Gastrocnemius medialis (tissue), 4 donors: ENCODE data around the gene NPM1. TPM values are rescaled to one million over a fixed set of nuclear protein-coding genes. Genes with fewer than 3 reads are reported as not detected.
"Not testable (repeated sequence)": the region's sequence is repeated elsewhere in the genome, so short reads cannot be mapped to it uniquely, and the experiment has no call there.

Source experiments
- ATAC-seq, 2 donors: fragments of 150-250 bp; one replicate each; pipeline ENCODE4 v1.9.1; 2016
- DNase-seq, 2 donors: peaks; one replicate each; pipeline ENCODE4 v3.0.0-alpha.2; 2019
- H3K27ac ChIP-seq, 4 donors: fragments of 200-600 bp; sonication (generic); 1 replicate in 1 of 4; 2 replicates in 3 of 4; pipeline ENCODE4 v1.5.1; 2016 to 2018; ENCODE audit warnings: mild to moderate bottlenecking in 2 of 4, moderate library complexity in 1 of 4
- H3K27me3 ChIP-seq, 3 donors: fragments of 200-600 bp; sonication (generic) in 2 of 3; 1 replicate in 1 of 3; 2 replicates in 2 of 3; pipeline versions ENCODE4 v1.5.1 to v1.6.0; 2016 to 2019; ENCODE audit warnings: mild to moderate bottlenecking in 1 of 3, moderate library complexity in 1 of 3
- H3K36me3 ChIP-seq, 2 donors: fragments of 200-600 bp; sonication (generic) in 1 of 2; one replicate each; pipeline ENCODE4 v1.5.1; 2017 to 2018
- H3K4me1 ChIP-seq, 2 donors: fragments of 200-600 bp; sonication (generic) in 1 of 2; one replicate each; pipeline ENCODE4 v1.5.1; 2016 to 2017; ENCODE audit warnings: mild to moderate bottlenecking in 2 of 2
- H3K4me3 ChIP-seq, 4 donors: fragments of 200-600 bp; sonication (generic) in 3 of 4; 1 replicate in 1 of 4; 2 replicates in 3 of 4; pipeline ENCODE4 v1.5.1; 2016 to 2019; ENCODE audit warnings: mild to moderate bottlenecking in 2 of 4
- H3K9me3 ChIP-seq, 3 donors: fragments of 200-600 bp; sonication (generic) in 2 of 3; 1 replicate in 1 of 3; 2 replicates in 2 of 3; pipeline ENCODE4 v1.5.1; 2016 to 2019
- CTCF ChIP-seq, 5 experiments: fragments of 450-650 bp in 3 of 5; fragments of 200-600 bp in 2 of 5; sonication (generic) in 2 of 5; IDR thresholded peaks in 4 of 5; conservative IDR thresholded peaks in 1 of 5; 1 replicate in 4 of 5; 2 replicates in 1 of 5; pipeline ENCODE4 v1.5.1; 2016 to 2019; ENCODE audit warnings: antibody characterized with exemption in 5 of 5, mild to moderate bottlenecking in 3 of 5, moderate library complexity in 3 of 5
- POLR2A ChIP-seq, 2 donors: fragments of 450-650 bp; IDR thresholded peaks; one replicate each; pipeline ENCODE4 v1.6.1; 2017; ENCODE audit warnings: antibody characterized with exemption in 2 of 2, mild to moderate bottlenecking in 2 of 2, moderate library complexity in 2 of 2
- in situ Hi-C, 4 donors: fragments of 200-750 bp; cut with MboI; loops; one replicate each; pipeline versions ENCODE4 v1.15.0 to v1.8.0; 2017; ENCODE audit warnings: low sequenced_read_pairs in 4 of 4
- intact Hi-C: fragments of 100-400 bp; cut with DNase I; formaldehyde crosslinking; loops from one replicate; pipeline ENCODE4 v1.15.1; 2023; ENCODE audit warnings: low total_unique reads
- total RNA-seq, 4 donors: library from RNA; depleted of rRNA; stranded (reverse); fragments of >200 nt; gene quantifications; one replicate each; pipeline versions ENCODE4 v1.1.0 to v1.2.3, GENCODE V29; 2016

NPM1 gene
- total RNA-seq, 4 donors from 2014 or later, result 277 to 651 (median 413) TPM

GRCh38 chr5:171397190-171397589 is 9.5 kb downstream of the NPM1 start:
- in situ Hi-C loops (no loop called here), intact Hi-C loops (no loop called here)
- no peaks in the 10 kb centered on the region for H3K27me3 ChIP-seq
- no peak overlapping the region for H3K4me3 ChIP-seq
- no peak for DNase-seq
- ATAC-seq, result no peak
- H3K36me3 ChIP-seq, result peaks cover 3 to 68% of the 10 kb centered on the region in 2 donors
- no peaks in the 10 kb centered on the region for H3K9me3 ChIP-seq
- TF ChIP-seq CTCF (IDR thresholded peaks at IDR 0.05 in 4 of 5, conservative IDR thresholded peaks at IDR 0.05 in 1 of 5) (no peak), POLR2A (IDR thresholded peaks at IDR 0.05) (no peak)
- no peak overlapping the region for H3K27ac ChIP-seq
- peaks cover 0 to 2% of the 10 kb centered on the region in 2 donors for H3K4me1 ChIP-seq

- Histone ChIP-seq H3K9me3 (no peaks in the 10 kb centered on the region), H3K36me3 (peaks cover 3 to 66% of the 10 kb centered on the region in 2 donors), H3K4me3 (no peak overlapping the region), H3K4me1 (no peaks in the 10 kb centered on the region), H3K27me3 (no peaks in the 10 kb centered on the region), H3K27ac (no peak overlapping the region)
- intact Hi-C loops, result no loop called here
- DNase-seq, result no peak
- ATAC-seq, result no peak
- TF ChIP-seq CTCF (IDR thresholded peaks at IDR 0.05 in 4 of 5, conservative IDR thresholded peaks at IDR 0.05 in 1 of 5) (no peak), POLR2A (IDR thresholded peaks at IDR 0.05) (no peak)
- in situ Hi-C loops, result no loop called here
Observed at GRCh38 chr5:171397599-171397998, 9.9 kb downstream of the NPM1 start.

DNA sequence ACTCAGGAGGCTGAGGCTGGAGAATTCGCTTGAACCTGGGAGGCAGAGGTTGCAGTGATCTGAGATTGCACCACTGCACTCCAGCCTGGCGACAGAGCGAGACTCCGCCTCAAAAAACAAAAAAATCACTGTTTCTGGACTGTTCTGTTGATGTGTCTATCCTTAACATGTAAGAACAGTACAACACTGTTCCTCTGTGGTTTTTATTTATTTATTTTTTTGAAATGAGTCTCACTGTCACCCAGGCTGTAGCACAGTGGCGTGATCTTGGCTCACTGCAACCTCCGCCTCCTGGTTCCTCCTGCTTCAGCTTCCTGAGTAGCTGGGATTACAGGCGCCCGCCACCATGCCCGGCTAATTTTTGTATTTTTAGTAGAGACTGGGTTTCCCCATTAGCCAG is 11.0 kb downstream of the NPM1 start:
- H3K36me3 ChIP-seq, result peaks cover 0 to 58% of the 10 kb centered on the region in 2 donors
- intact Hi-C loops, ATAC-seq: not testable (repeated sequence)

DNA sequence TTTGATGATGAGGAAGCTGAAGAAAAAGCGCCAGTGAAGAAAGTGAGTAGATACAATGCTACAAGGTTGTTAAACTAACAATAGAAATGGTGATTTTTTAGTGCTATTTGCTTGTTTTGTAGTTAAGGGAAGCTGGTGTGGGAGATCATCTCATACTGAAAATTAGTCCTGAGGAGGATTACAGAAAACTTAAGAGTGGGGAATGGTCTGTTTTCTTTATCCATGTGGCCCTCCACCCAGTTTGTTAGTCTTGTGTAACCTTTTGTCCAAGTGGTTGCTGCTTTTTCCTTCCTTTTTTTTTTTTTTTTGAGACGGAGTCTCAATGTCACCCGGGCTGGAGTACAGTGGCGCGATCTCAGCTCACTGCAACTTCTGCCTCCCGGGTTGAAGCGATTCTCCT is 12.5 kb downstream of the NPM1 start:
- in situ Hi-C loops (loop anchor here (25.0 kb wide), 2 partner anchors 487 to 637 kb away; no protein-coding TSS in a partner anchor), intact Hi-C loops (no loop called here)
- H3K27ac ChIP-seq, result no peak overlapping the region
- DNase-seq, result no peak
- no peak for TF ChIP-seq CTCF (IDR thresholded peaks at IDR 0.05 in 4 of 5, conservative IDR thresholded peaks at IDR 0.05 in 1 of 5)
- no peak for TF ChIP-seq POLR2A (IDR thresholded peaks at IDR 0.05)
- H3K36me3 ChIP-seq, result peaks cover 0 to 48% of the 10 kb centered on the region in 2 donors
- H3K9me3 ChIP-seq, result no peaks in the 10 kb centered on the region
- ATAC-seq, result no peak
- no peak overlapping the region for H3K4me3 ChIP-seq
- no peaks in the 10 kb centered on the region for H3K4me1 ChIP-seq
- no peaks in the 10 kb centered on the region for H3K27me3 ChIP-seq

More for the DNA sequence above, 11.0 kb downstream of the NPM1 start:
- H3K4me3 ChIP-seq, DNase-seq, H3K27ac ChIP-seq, H3K27me3 ChIP-seq, H3K4me1 ChIP-seq, in situ Hi-C loops, H3K9me3 ChIP-seq: not testable (repeated sequence)

DNA sequence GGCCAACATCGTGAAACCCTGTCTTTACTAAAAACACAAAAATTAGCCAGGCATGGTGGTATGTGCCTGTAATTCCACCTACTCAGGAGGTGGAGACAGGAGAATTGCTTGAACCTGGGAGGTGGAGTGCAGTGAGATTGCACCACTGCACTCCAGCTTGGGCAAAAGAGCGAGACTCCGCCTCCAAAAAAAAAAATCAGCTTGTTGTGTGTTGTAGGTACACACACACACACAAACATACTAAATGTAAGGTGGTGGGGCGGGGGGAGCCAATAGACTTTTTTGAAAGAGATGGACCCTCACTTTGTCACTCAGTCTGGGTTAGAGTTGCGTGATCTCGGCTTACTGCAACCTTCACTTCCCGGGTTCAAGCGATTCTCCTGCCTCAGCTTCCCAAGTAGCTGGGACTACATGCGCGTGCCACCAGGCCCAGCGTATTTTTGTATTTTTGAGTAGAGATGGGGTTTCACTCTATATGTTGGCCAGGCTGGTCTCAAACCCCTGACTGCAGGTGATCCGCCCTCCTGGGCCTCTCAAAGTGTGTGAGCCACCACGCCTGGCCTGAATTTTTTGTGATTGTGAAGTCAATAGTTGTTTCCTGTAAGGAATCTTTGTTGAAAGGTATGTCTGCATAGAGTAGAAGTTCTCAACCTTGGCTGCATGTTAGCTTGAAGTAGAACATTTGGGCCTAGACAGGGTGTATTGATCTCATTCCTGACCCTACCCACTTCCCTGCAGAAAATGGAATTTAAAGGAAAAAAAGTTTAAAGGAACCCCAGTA is 13.7 kb downstream of the NPM1 start:
- no peak for TF ChIP-seq POLR2A (IDR thresholded peaks at IDR 0.05)
- no peak for TF ChIP-seq CTCF (IDR thresholded peaks at IDR 0.05 in 4 of 5, conservative IDR thresholded peaks at IDR 0.05 in 1 of 5)
- no peaks in the 10 kb centered on the region for H3K27me3 ChIP-seq
- H3K36me3 ChIP-seq, result peaks cover 0 to 48% of the 10 kb centered on the region in 2 donors
- intact Hi-C loops, result no loop called here
- ATAC-seq (no peak), DNase-seq (no peak)
- in situ Hi-C loops, result loop anchor here (25.0 kb wide), 2 partner anchors 486 to 636 kb away; no protein-coding TSS in a partner anchor
- H3K4me1 ChIP-seq, result no peaks in the 10 kb centered on the region
- H3K27ac ChIP-seq, result no peak overlapping the region
- no peak overlapping the region for H3K4me3 ChIP-seq
- H3K9me3 ChIP-seq, result no peaks in the 10 kb centered on the region

GRCh38 chr5:171402751-171403150 is 15.1 kb downstream of the NPM1 start:
- intact Hi-C loops, H3K4me3 ChIP-seq, H3K4me1 ChIP-seq, H3K27me3 ChIP-seq, H3K27ac ChIP-seq, DNase-seq, H3K9me3 ChIP-seq, ATAC-seq: not testable (repeated sequence)
- in situ Hi-C loops, result loop anchor here (25.0 kb wide), 2 partner anchors 485 to 635 kb away; no protein-coding TSS in a partner anchor
- H3K36me3 ChIP-seq, result peaks cover under 1 to 51% of the 10 kb centered on the region in 2 donors
